Measurements from ENCODE around the gene CMTM3.

The CMTM3 gene

DNA sequence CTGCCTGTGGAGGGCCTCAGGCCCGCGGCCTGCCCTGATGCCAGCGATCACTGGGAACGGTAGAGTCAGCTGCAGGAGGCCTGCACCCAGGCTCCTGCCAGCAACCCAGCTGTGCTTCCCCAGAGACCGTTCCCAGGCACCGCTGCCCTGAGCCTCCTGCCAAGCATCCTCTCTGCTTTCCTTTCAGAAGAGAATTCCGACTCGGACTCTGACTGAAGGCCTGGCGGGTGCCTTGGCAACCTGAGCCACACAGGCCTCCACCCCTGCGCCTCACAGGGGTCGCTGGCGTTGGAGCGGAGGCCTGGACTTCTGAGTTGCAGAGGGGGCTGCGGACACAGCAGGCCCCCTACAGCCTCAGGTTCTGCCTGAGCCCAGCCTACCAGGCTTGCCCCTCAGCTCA lies 7.9 kb downstream of the CMTM3 start:
- Histone ChIP-seq H3K36me3 (ENCODE audit: control insufficient read depth in 1 of 2, insufficient read depth in 2 of 2, low read length in 2 of 2) (peaks cover 49 to 51% of the 10 kb centered on the region in 2 experiments), H3K9me3 (ENCODE audit: insufficient read depth, low read depth, low read length) (peaks cover 6% of the 10 kb centered on the region), H3K79me2 (ENCODE audit: control insufficient read depth, insufficient read depth, low read length, poor library complexity) (no peaks in the 10 kb centered on the region), H2BK5ac (ENCODE audit: low read depth, low read length, poor library complexity) (no peak overlapping the region), H3K27ac (ENCODE audit: low read depth, low read length) (no peak overlapping the region), H3K9ac (ENCODE audit: low read length) (no peak overlapping the region), H3K23ac (ENCODE audit: low read length) (no peak overlapping the region), H3K4me3 (ENCODE audit: low read depth, low read length) (no peak overlapping the region), H4K12ac (ENCODE audit: low read depth, low read length) (no peak overlapping the region), H4K8ac (ENCODE audit: low read depth, low read length) (no peak overlapping the region), H3K4ac (ENCODE audit: low read depth, low read length) (no peak overlapping the region), H2AFZ (ENCODE audit: insufficient read depth, low read length, poor library complexity) (no peak overlapping the region), H3K79me1 (ENCODE audit: low read length) (no peaks in the 10 kb centered on the region), H3K18ac (ENCODE audit: low read length) (no peak overlapping the region), H3K4me1 (ENCODE audit: control insufficient read depth in 1 of 2, insufficient read depth in 2 of 2, low read length in 2 of 2) (peaks cover 7 to 15% of the 10 kb centered on the region in 2 experiments), H2BK120ac (ENCODE audit: insufficient read depth, low read length, poor library complexity) (no peak overlapping the region), H3K4me2 (ENCODE audit: low read length) (no peak overlapping the region), H3K27me3 (ENCODE audit: insufficient read depth, low read length) (no peaks in the 10 kb centered on the region), H2AK5ac (ENCODE audit: low read length) (no peak overlapping the region), H2BK12ac (ENCODE audit: low read length) (no peak overlapping the region), H3K14ac (ENCODE audit: low read length) (no peak overlapping the region), H4K91ac (ENCODE audit: low read depth, low read length) (no peak overlapping the region)
- WGBS (ENCODE audit: extremely low coverage, insufficient coverage, insufficient read length): no CpG with 5 or more reads among the region's 14 CpGs
- no peak for DNase-seq

DNA sequence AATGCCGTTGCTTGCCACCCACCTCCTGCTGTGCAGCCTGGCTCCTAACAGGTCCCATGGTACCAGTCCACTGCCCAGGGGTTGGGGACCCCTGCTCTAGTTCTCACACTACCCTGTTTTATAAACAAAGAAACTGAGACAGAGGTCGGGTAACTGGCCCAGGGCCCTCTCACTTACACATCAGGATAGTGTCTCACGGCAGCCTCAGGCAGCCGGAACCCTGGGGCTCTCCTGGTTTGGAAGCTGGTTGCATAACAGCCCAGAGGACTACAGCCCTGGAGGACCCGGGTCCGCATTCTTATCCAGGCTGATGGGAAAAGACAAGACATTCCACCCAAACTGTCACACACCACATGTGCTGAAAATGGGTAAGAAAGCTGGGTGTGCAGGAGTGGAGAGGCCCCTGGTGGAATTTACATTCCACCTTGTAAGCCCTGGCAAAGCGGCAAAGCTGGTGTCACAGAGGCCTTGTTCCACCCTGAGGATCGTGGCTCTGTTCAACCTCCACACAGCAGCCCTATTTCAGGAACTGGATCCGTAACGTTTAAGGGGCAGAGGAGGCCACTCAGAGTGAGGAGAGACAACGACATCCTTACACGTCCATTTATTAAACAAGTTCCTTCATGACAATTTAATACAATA lies 9.8 kb downstream of the CMTM3 start:
- Histone ChIP-seq H4K91ac (ENCODE audit: low read depth, low read length) (no peak overlapping the region), H2AFZ (ENCODE audit: insufficient read depth, low read length, poor library complexity) (no peak overlapping the region), H3K27me3 (ENCODE audit: insufficient read depth, low read length) (no peaks in the 10 kb centered on the region), H3K4ac (ENCODE audit: low read depth, low read length) (no peak overlapping the region), H3K79me1 (ENCODE audit: low read length) (no peaks in the 10 kb centered on the region), H4K8ac (ENCODE audit: low read depth, low read length) (no peak overlapping the region), H2BK5ac (ENCODE audit: low read depth, low read length, poor library complexity) (no peak overlapping the region), H3K9me3 (ENCODE audit: insufficient read depth, low read depth, low read length) (peaks cover 6% of the 10 kb centered on the region), H3K4me2 (ENCODE audit: low read length) (no peak overlapping the region), H2BK12ac (ENCODE audit: low read length) (no peak overlapping the region), H4K12ac (ENCODE audit: low read depth, low read length) (no peak overlapping the region), H3K79me2 (ENCODE audit: control insufficient read depth, insufficient read depth, low read length, poor library complexity) (no peaks in the 10 kb centered on the region), H3K36me3 (ENCODE audit: control insufficient read depth in 1 of 2, insufficient read depth in 2 of 2, low read length in 2 of 2) (peaks cover 41 to 43% of the 10 kb centered on the region in 2 experiments), H3K23ac (ENCODE audit: low read length) (no peak overlapping the region), H3K27ac (ENCODE audit: low read depth, low read length) (no peak overlapping the region), H3K14ac (ENCODE audit: low read length) (no peak overlapping the region), H3K4me1 (ENCODE audit: control insufficient read depth in 1 of 2, insufficient read depth in 2 of 2, low read length in 2 of 2) (peaks cover 12% of the 10 kb centered on the region in 2 experiments), H2BK120ac (ENCODE audit: insufficient read depth, low read length, poor library complexity) (no peak overlapping the region), H2AK5ac (ENCODE audit: low read length) (no peak overlapping the region), H3K18ac (ENCODE audit: low read length) (no peak overlapping the region), H3K4me3 (ENCODE audit: low read depth, low read length) (no peak overlapping the region), H3K9ac (ENCODE audit: low read length) (no peak overlapping the region)
- DNase-seq: peak; percentile 97 to 98
- WGBS (ENCODE audit: extremely low coverage, insufficient coverage, insufficient read length): no CpG with 5 or more reads among the region's 12 CpGs

DNA sequence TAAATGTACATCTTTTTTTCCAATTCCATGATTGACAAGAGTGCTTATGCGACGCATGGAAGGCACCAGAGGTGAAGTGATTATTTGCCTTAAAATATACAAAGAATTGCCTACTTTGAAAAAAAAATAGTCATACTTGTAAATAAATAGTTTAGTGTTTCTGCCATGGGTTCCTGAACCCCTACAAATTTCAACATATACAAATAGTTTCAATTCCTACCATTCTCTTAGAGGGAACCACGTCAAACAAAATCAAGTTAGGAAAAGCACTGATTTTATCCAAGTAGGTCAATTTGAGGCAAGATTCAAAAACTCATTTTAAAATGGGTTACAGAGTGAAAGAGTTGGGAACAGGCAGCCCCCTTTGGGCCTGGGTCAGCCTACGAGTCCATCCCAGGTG lies 11.7 kb downstream of the CMTM3 start:
- Histone ChIP-seq H4K91ac (ENCODE audit: low read depth, low read length) (no peak overlapping the region), H3K27me3 (ENCODE audit: insufficient read depth, low read length) (no peaks in the 10 kb centered on the region), H2BK12ac (ENCODE audit: low read length) (no peak overlapping the region), H3K23ac (ENCODE audit: low read length) (no peak overlapping the region), H3K79me2 (ENCODE audit: control insufficient read depth, insufficient read depth, low read length, poor library complexity) (no peaks in the 10 kb centered on the region), H3K36me3 (ENCODE audit: control insufficient read depth in 1 of 2, insufficient read depth in 2 of 2, low read length in 2 of 2) (peaks cover 25 to 26% of the 10 kb centered on the region in 2 experiments), H3K4me1 (ENCODE audit: control insufficient read depth in 1 of 2, insufficient read depth in 2 of 2, low read length in 2 of 2) (peaks cover 12 to 17% of the 10 kb centered on the region in 2 experiments), H4K12ac (ENCODE audit: low read depth, low read length) (no peak overlapping the region), H3K79me1 (ENCODE audit: low read length) (no peaks in the 10 kb centered on the region), H2AFZ (ENCODE audit: insufficient read depth, low read length, poor library complexity) (no peak overlapping the region), H3K4ac (ENCODE audit: low read depth, low read length) (no peak overlapping the region), H3K27ac (ENCODE audit: low read depth, low read length) (no peak overlapping the region), H3K14ac (ENCODE audit: low read length) (no peak overlapping the region), H4K8ac (ENCODE audit: low read depth, low read length) (no peak overlapping the region), H3K9me3 (ENCODE audit: insufficient read depth, low read depth, low read length) (peaks cover 4% of the 10 kb centered on the region), H3K18ac (ENCODE audit: low read length) (no peak overlapping the region), H2BK5ac (ENCODE audit: low read depth, low read length, poor library complexity) (no peak overlapping the region), H3K9ac (ENCODE audit: low read length) (no peak overlapping the region), H2AK5ac (ENCODE audit: low read length) (no peak overlapping the region), H3K4me2 (ENCODE audit: low read length) (no peak overlapping the region), H3K4me3 (ENCODE audit: low read depth, low read length) (no peak overlapping the region), H2BK120ac (ENCODE audit: insufficient read depth, low read length, poor library complexity) (no peak overlapping the region)
- peak in 1 of 2 donors; percentile 46 for DNase-seq
- WGBS (ENCODE audit: extremely low coverage, insufficient coverage, insufficient read length): no CpG with 5 or more reads among the region's 4 CpGs

DNA sequence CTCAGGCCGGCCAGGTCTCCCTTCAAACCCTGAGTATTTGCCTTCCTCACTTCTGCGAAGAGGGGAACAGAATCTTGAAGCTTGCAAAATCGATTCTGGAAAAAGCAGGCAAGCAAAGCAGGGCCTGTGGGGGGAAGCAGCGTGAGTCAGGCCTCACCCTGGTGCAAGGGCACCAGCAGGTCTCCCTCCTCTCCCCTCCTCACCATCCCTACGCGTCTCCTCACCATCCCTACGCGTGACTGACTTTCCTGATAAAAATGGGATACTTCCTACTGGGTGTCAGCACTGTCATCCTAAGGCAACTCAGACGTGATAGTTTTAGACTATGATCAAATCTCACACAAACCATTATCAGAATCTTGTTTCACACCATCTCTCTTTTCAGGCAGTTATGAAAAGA lies 12.1 kb downstream of the CMTM3 start:
- Histone ChIP-seq H3K4me1 (ENCODE audit: control insufficient read depth in 1 of 2, insufficient read depth in 2 of 2, low read length in 2 of 2) (peaks cover 12 to 17% of the 10 kb centered on the region in 2 experiments), H3K4ac (ENCODE audit: low read depth, low read length) (no peak overlapping the region), H2AFZ (ENCODE audit: insufficient read depth, low read length, poor library complexity) (no peak overlapping the region), H3K18ac (ENCODE audit: low read length) (no peak overlapping the region), H4K91ac (ENCODE audit: low read depth, low read length) (no peak overlapping the region), H2AK5ac (ENCODE audit: low read length) (no peak overlapping the region), H3K23ac (ENCODE audit: low read length) (peak overlapping the region; percentile 17), H3K36me3 (ENCODE audit: control insufficient read depth in 1 of 2, insufficient read depth in 2 of 2, low read length in 2 of 2) (peaks cover 23 to 24% of the 10 kb centered on the region in 2 experiments), H2BK12ac (ENCODE audit: low read length) (peak overlapping the region; percentile 48), H3K27me3 (ENCODE audit: insufficient read depth, low read length) (no peaks in the 10 kb centered on the region), H3K79me2 (ENCODE audit: control insufficient read depth, insufficient read depth, low read length, poor library complexity) (no peaks in the 10 kb centered on the region), H3K9me3 (ENCODE audit: insufficient read depth, low read depth, low read length) (peaks cover 4% of the 10 kb centered on the region), H3K4me3 (ENCODE audit: low read depth, low read length) (no peak overlapping the region), H3K4me2 (ENCODE audit: low read length) (no peak overlapping the region), H3K27ac (ENCODE audit: low read depth, low read length) (no peak overlapping the region), H3K14ac (ENCODE audit: low read length) (no peak overlapping the region), H2BK5ac (ENCODE audit: low read depth, low read length, poor library complexity) (no peak overlapping the region), H2BK120ac (ENCODE audit: insufficient read depth, low read length, poor library complexity) (no peak overlapping the region), H4K8ac (ENCODE audit: low read depth, low read length) (no peak overlapping the region), H3K9ac (ENCODE audit: low read length) (no peak overlapping the region), H3K79me1 (ENCODE audit: low read length) (no peaks in the 10 kb centered on the region), H4K12ac (ENCODE audit: low read depth, low read length) (no peak overlapping the region)
- WGBS (ENCODE audit: extremely low coverage, insufficient coverage, insufficient read length): no CpG with 5 or more reads among the region's 9 CpGs
- DNase-seq: peak; percentile 76 to 77

All from trophoblast cell (in vitro differentiated cells and primary cell).